Neuronal stem cell (in vitro differentiated cells): ENCODE measurements around the gene GNA14.

ENCODE experiments used
- DNase-seq: peaks from one replicate; pipeline ENCODE4 v3.0.0-alpha.2; 2013; ENCODE audit warnings: low spot score
- H2AFZ ChIP-seq: one replicate; pipeline ENCODE4 v1.6.1; 2013; ENCODE audit warnings: mild to moderate bottlenecking, low read length, inconsistent platforms
- H2AK5ac ChIP-seq: 2 replicates; pipeline ENCODE4 v1.6.1; 2013; ENCODE audit warnings: low read depth, mild to moderate bottlenecking, inconsistent platforms, low read length, moderate library complexity, mixed read lengths
- H2BK120ac ChIP-seq: 2 replicates; pipeline ENCODE4 v1.6.1; 2013; ENCODE audit warnings: low read depth, mild to moderate bottlenecking, inconsistent platforms, low read length, moderate library complexity, mixed read lengths
- H2BK12ac ChIP-seq: one replicate; pipeline ENCODE4 v1.6.1; 2013; ENCODE audit warnings: low read length, inconsistent platforms
- H2BK15ac ChIP-seq: 2 replicates; pipeline ENCODE4 v1.6.1; 2013; ENCODE audit warnings: mild to moderate bottlenecking, low read length, inconsistent platforms, mixed read lengths
- H2BK5ac ChIP-seq: one replicate; pipeline ENCODE4 v1.6.1; 2013; ENCODE audit warnings: inconsistent platforms, mild to moderate bottlenecking, low read length, moderate library complexity
- H3K14ac ChIP-seq: one replicate; pipeline ENCODE4 v1.6.1; 2013; ENCODE audit warnings: low read length, inconsistent platforms
- H3K18ac ChIP-seq: 2 replicates; pipeline ENCODE4 v1.6.1; 2013; ENCODE audit warnings: low read length, inconsistent platforms
- H3K23ac ChIP-seq: 2 replicates; pipeline ENCODE4 v1.6.1; 2013; ENCODE audit warnings: low read depth, mild to moderate bottlenecking, mixed read lengths, low read length, inconsistent platforms; ENCODE audit not compliant: poor library complexity
- H3K27ac ChIP-seq: replicated peaks from 3 replicates; pipeline ENCODE4 v1.5.1; 2013; ENCODE audit warnings: low read length, inconsistent platforms
- H3K27me3 ChIP-seq, 3 experiments: 2 replicates each; pipeline ENCODE4 v1.6.1; 2013; ENCODE audit warnings: low read length in 3 of 3, mild to moderate bottlenecking in 2 of 3, inconsistent platforms in 1 of 3, low read depth in 1 of 3, mixed read lengths in 1 of 3, moderate library complexity in 1 of 3; ENCODE audit not compliant: control insufficient read depth in 3 of 3, insufficient read depth in 3 of 3
- H3K36me3 ChIP-seq, 2 donors: replicated peaks in 1 of 2; 2 replicates each; pipeline ENCODE4 v1.6.1; 2013; ENCODE audit warnings: low read length in 2 of 2; ENCODE audit not compliant: control insufficient read depth in 2 of 2, insufficient read depth in 2 of 2
- H3K4ac ChIP-seq: 2 replicates; pipeline ENCODE4 v1.6.1; 2013; ENCODE audit warnings: inconsistent platforms, mild to moderate bottlenecking, low read length, moderate library complexity
- H3K4me1 ChIP-seq, 2 donors: 1 replicate in 1 of 2; 2 replicates in 1 of 2; pipeline ENCODE4 v1.6.1; 2013; ENCODE audit warnings: low read length in 2 of 2, low read depth in 1 of 2; ENCODE audit not compliant: control insufficient read depth in 2 of 2, insufficient read depth in 1 of 2
- H3K4me2 ChIP-seq: one replicate; pipeline ENCODE4 v1.6.1; 2013; ENCODE audit warnings: mild to moderate bottlenecking, low read length, inconsistent platforms; ENCODE audit not compliant: insufficient read depth, poor library complexity, severe bottlenecking
- H3K4me3 ChIP-seq, 2 donors: 2 replicates each; pipeline ENCODE4 v1.5.1; 2013; ENCODE audit warnings: low read length in 2 of 2, mild to moderate bottlenecking in 2 of 2, inconsistent platforms in 1 of 2, moderate library complexity in 1 of 2
- H3K79me1 ChIP-seq: one replicate; pipeline ENCODE4 v1.6.1; 2013; ENCODE audit warnings: low read depth, mild to moderate bottlenecking, inconsistent platforms, low read length, moderate library complexity
- H3K9ac ChIP-seq: one replicate; pipeline ENCODE4 v1.6.1; 2013; ENCODE audit warnings: mild to moderate bottlenecking, low read depth, low read length, inconsistent platforms; ENCODE audit not compliant: poor library complexity
- H3K9me3 ChIP-seq, 2 donors: replicated peaks in 1 of 2; 2 replicates each; pipeline versions ENCODE3 to v1.6.1; 2013; ENCODE audit warnings: low read length in 2 of 2, mild to moderate bottlenecking in 2 of 2, inconsistent platforms in 1 of 2, low read depth in 1 of 2, mixed read lengths in 1 of 2, moderate library complexity in 1 of 2; ENCODE audit not compliant: control insufficient read depth in 2 of 2, insufficient read depth in 1 of 2
- H4K8ac ChIP-seq: one replicate; pipeline ENCODE4 v1.6.1; 2013; ENCODE audit warnings: low read depth, mild to moderate bottlenecking, inconsistent platforms, low read length, moderate library complexity
- H4K91ac ChIP-seq: one replicate; pipeline ENCODE4 v1.6.1; 2013; ENCODE audit warnings: low read length, low read depth, mild to moderate bottlenecking, inconsistent platforms; ENCODE audit not compliant: poor library complexity
- WGBS, 2 donors: extraction: QIAGEN DNeasy Blood & Tissue Kit; methylation state at CpG; one replicate each; pipeline ENCODE4 v1.1.7; 2013; ENCODE audit warnings: missing lambda C conversion rate in 2 of 2, mixed read lengths in 1 of 2; ENCODE audit not compliant: insufficient read length in 2 of 2, insufficient replicate concordance in 1 of 2; ENCODE audit errors: extremely low coverage in 2 of 2; 5-methylcytosine and 5-hydroxymethylcytosine counted together

Gene GNA14

GRCh38 chr9:77463151-77463550 is 185.0 kb downstream of the GNA14 start:
- no peaks in the 10 kb centered on the region for H3K36me3 ChIP-seq
- no peak overlapping the region for H3K14ac ChIP-seq
- no peak overlapping the region for H3K23ac ChIP-seq
- H2AFZ ChIP-seq = no peak overlapping the region
- DNase-seq = no peak
- no peaks in the 10 kb centered on the region for H3K4me1 ChIP-seq
- no peak overlapping the region for H3K4me2 ChIP-seq
- H2BK12ac ChIP-seq = no peak overlapping the region
- H3K79me1 ChIP-seq = no peaks in the 10 kb centered on the region
- H3K4me3 ChIP-seq = no peak overlapping the region
- H2BK5ac ChIP-seq = no peak overlapping the region
- no peak overlapping the region for H4K91ac ChIP-seq
- H2BK120ac ChIP-seq = no peak overlapping the region
- H2BK15ac ChIP-seq = no peak overlapping the region
- H3K27ac ChIP-seq = no peak overlapping the region
- no peak overlapping the region for H2AK5ac ChIP-seq
- no peak overlapping the region for H4K8ac ChIP-seq
- WGBS, 2 donors = no CpG with 5 or more reads among the region's 3 CpGs
- no peak overlapping the region for H3K18ac ChIP-seq
- no peaks in the 10 kb centered on the region for H3K9me3 ChIP-seq
- H3K4ac ChIP-seq = no peak overlapping the region
- no peaks in the 10 kb centered on the region for H3K27me3 ChIP-seq
- no peak overlapping the region for H3K9ac ChIP-seq

DNA sequence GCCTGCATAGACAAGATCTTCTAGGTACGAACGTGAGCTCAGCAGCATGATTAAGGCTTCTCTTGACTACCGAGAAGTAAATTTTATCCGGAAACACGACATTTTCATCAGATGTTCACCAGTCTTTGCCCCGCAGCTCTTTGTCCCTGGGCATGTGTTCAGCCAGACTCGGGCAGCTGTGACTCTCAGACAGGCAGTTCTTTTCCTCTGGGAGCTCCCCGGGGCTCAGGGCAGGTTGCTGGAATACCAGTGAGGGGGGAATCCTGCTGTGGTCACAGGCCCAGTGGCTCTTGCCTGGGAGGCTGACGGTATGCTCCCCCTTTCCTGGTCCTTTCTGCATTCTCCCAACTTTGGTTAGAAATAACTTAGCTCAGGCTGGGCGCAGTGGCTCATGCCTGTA is 186.1 kb downstream of the GNA14 start:
- H3K4me3 ChIP-seq = no peak overlapping the region
- DNase-seq = no peak
- no peak overlapping the region for H3K9ac ChIP-seq
- H3K18ac ChIP-seq = no peak overlapping the region
- H3K4me2 ChIP-seq = no peak overlapping the region
- H3K14ac ChIP-seq = no peak overlapping the region
- H3K27me3 ChIP-seq = no peaks in the 10 kb centered on the region
- H3K79me1 ChIP-seq = no peaks in the 10 kb centered on the region
- peak overlapping the region; percentile 71 for H2BK15ac ChIP-seq
- no peak overlapping the region for H2AK5ac ChIP-seq
- no peak overlapping the region for H3K4ac ChIP-seq
- no peak overlapping the region for H4K91ac ChIP-seq
- H3K27ac ChIP-seq = no peak overlapping the region
- H2BK120ac ChIP-seq = no peak overlapping the region
- WGBS, 2 donors = no CpG with 5 or more reads among the region's 10 CpGs
- H3K4me1 ChIP-seq = no peaks in the 10 kb centered on the region
- H2BK5ac ChIP-seq = no peak overlapping the region
- H3K23ac ChIP-seq = no peak overlapping the region
- no peak overlapping the region for H2AFZ ChIP-seq
- H3K36me3 ChIP-seq = no peaks in the 10 kb centered on the region
- no peak overlapping the region for H4K8ac ChIP-seq
- no peak overlapping the region for H2BK12ac ChIP-seq
- no peaks in the 10 kb centered on the region for H3K9me3 ChIP-seq

- Histone ChIP-seq H4K91ac (no peak overlapping the region), H2BK5ac (no peak overlapping the region), H2BK12ac (no peak overlapping the region), H3K27me3 (no peaks in the 10 kb centered on the region), H3K4me1 (no peaks in the 10 kb centered on the region), H3K14ac (no peak overlapping the region), H2BK15ac (no peak overlapping the region), H3K36me3 (no peaks in the 10 kb centered on the region), H3K79me1 (no peaks in the 10 kb centered on the region), H3K4ac (no peak overlapping the region), H3K27ac (no peak overlapping the region), H3K4me3 (no peak overlapping the region), H3K9ac (no peak overlapping the region), H4K8ac (no peak overlapping the region), H2AFZ (no peak overlapping the region), H3K4me2 (no peak overlapping the region), H3K18ac (no peak overlapping the region), H2AK5ac (no peak overlapping the region), H2BK120ac (no peak overlapping the region), H3K23ac (no peak overlapping the region), H3K9me3 (no peaks in the 10 kb centered on the region)
- no peak for DNase-seq
- WGBS, 2 donors = no CpG with 5 or more reads among the region's 8 CpGs
Observed at GRCh38 chr9:77460938-77461337, 187.2 kb downstream of the GNA14 start.

DNA sequence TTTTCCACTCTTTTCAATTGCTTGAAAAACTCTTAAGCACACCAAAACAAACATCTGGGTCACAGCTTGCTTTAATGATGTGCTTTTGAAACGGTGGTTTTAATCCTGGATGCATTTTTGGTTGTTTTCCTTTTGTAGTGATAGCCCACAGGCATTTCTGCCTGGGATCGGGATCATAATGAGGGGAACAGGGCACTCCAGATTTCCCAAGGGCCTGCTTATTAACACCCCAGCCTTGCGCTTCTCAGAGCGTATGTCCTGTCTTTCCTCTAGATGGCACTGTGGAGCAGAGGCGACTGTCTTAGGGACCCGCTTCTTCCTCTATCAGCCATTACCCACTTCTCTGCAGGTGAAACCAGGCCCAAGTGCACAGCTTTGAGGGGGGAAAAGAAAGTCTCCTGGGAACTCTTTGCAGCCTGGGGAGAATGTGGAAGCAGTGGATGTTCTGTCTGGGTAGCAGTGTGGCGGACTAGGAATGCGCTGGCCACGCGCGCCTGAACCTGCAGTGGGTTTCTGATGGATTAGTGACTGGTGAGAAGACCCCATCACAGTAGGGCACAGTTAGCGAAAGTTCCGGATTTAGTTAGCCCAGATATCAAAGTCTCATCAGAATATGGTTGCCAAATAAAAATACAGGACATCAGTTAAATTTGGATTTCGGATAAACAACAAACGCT is 190.1 kb downstream of the GNA14 start:
- no peak overlapping the region for H2AK5ac ChIP-seq
- H3K4me3 ChIP-seq = no peak overlapping the region
- H3K79me1 ChIP-seq = no peaks in the 10 kb centered on the region
- H3K27me3 ChIP-seq = no peaks in the 10 kb centered on the region
- H2BK120ac ChIP-seq = no peak overlapping the region
- H3K4me1 ChIP-seq = no peaks in the 10 kb centered on the region
- WGBS, 2 donors = no CpG with 5 or more reads among the region's 15 CpGs
- H3K9me3 ChIP-seq = no peaks in the 10 kb centered on the region
- H2BK5ac ChIP-seq = no peak overlapping the region
- no peak overlapping the region for H3K27ac ChIP-seq
- no peak overlapping the region for H4K8ac ChIP-seq
- H4K91ac ChIP-seq = no peak overlapping the region
- DNase-seq = peak; percentile 70
- no peak overlapping the region for H3K4me2 ChIP-seq
- H3K36me3 ChIP-seq = no peaks in the 10 kb centered on the region
- H3K18ac ChIP-seq = no peak overlapping the region
- peak overlapping the region; percentile 85 for H2AFZ ChIP-seq
- no peak overlapping the region for H2BK12ac ChIP-seq
- no peak overlapping the region for H2BK15ac ChIP-seq
- H3K4ac ChIP-seq = no peak overlapping the region
- H3K14ac ChIP-seq = no peak overlapping the region
- no peak overlapping the region for H3K9ac ChIP-seq
- no peak overlapping the region for H3K23ac ChIP-seq
